ENCODE results near the gene C17orf58. TPM values are rescaled to one million over a fixed set of nuclear protein-coding genes. Genes with fewer than 3 reads are reported as not detected.
"Not testable (repeated sequence)": the region's sequence is repeated elsewhere in the genome, so short reads cannot be mapped to it uniquely, and the experiment has no call there.

C17orf58 gene
- total and polyA plus RNA-seq, 3 experiments from 2014 or later: 2.2 to 45.8 (median 45.7) TPM

- CTCF ChIA-PET: no interaction called here
- H3K27me3 ChIP-seq (ENCODE audit: insufficient read depth, low read length, poor library complexity, severe bottlenecking): no peaks in the 10 kb centered on the region
- no peaks in the 10 kb centered on the region for H3K9me3 ChIP-seq (ENCODE audit: low read length)
- no peak for DNase-seq
- H3K36me3 Mint-ChIP-seq: peaks cover 0 to 59% (median 8%) of the 10 kb centered on the region in 3 donors
- no peaks in the 10 kb centered on the region for H3K27me3 Mint-ChIP-seq
- H3K4me1 Mint-ChIP-seq: no peaks in the 10 kb centered on the region
- no peaks in the 10 kb centered on the region for H3K4me1 ChIP-seq (ENCODE audit: insufficient read depth, low read length)
- POLR2A ChIA-PET: no interaction called here
- H3K36me3 ChIP-seq (ENCODE audit: insufficient read depth, low read length): peaks cover 17% of the 10 kb centered on the region
- no peaks in the 10 kb centered on the region for H3K9me3 Mint-ChIP-seq
- H3K27ac ChIP-seq (ENCODE audit: low read depth, low read length): no peak overlapping the region
- H3K4me3 Mint-ChIP-seq: no peak overlapping the region
- H3K27ac Mint-ChIP-seq: no peak overlapping the region
- no peak overlapping the region for H3K4me3 ChIP-seq (ENCODE audit: low read length)
Observed at GRCh38 chr17:67974185-67974584, 22.1 kb downstream of the C17orf58 start.

- no peaks in the 10 kb centered on the region for H3K4me1 ChIP-seq (ENCODE audit: insufficient read depth, low read length)
- Mint-ChIP-seq H3K36me3 (peaks cover 4 to 58% (median 9%) of the 10 kb centered on the region in 3 donors), H3K27me3 (no peaks in the 10 kb centered on the region), H3K9me3 (no peaks in the 10 kb centered on the region), H3K4me1 (no peaks in the 10 kb centered on the region), H3K27ac (no peak overlapping the region), H3K4me3 (no peak overlapping the region)
- ChIA-PET POLR2A (no interaction called here), CTCF (no interaction called here)
- no peak overlapping the region for H3K27ac ChIP-seq (ENCODE audit: low read depth, low read length)
- no peak for DNase-seq
- H3K27me3 ChIP-seq (ENCODE audit: insufficient read depth, low read length, poor library complexity, severe bottlenecking): no peaks in the 10 kb centered on the region
- peaks cover 19% of the 10 kb centered on the region for H3K36me3 ChIP-seq (ENCODE audit: insufficient read depth, low read length)
- H3K4me3 ChIP-seq (ENCODE audit: low read length): no peak overlapping the region
- no peaks in the 10 kb centered on the region for H3K9me3 ChIP-seq (ENCODE audit: low read length)
Observed at GRCh38 chr17:67970783-67971182, 25.5 kb downstream of the C17orf58 start.

- H3K4me1 ChIP-seq (ENCODE audit: insufficient read depth, low read length); H3K4me3 ChIP-seq (ENCODE audit: low read length); H3K9me3 ChIP-seq (ENCODE audit: low read length); H3K9me3 Mint-ChIP-seq; H3K4me3 Mint-ChIP-seq; H3K27me3 Mint-ChIP-seq; H3K27ac ChIP-seq (ENCODE audit: low read depth, low read length); H3K27me3 ChIP-seq (ENCODE audit: insufficient read depth, low read length, poor library complexity, severe bottlenecking); POLR2A ChIA-PET; H3K4me1 Mint-ChIP-seq: not testable (repeated sequence)
- peaks cover 22% of the 10 kb centered on the region for H3K36me3 ChIP-seq (ENCODE audit: insufficient read depth, low read length)
- DNase-seq: peak; percentile 47 to 71 (median 57)
- Mint-ChIP-seq H3K27ac (peak overlapping the region in 5 of 8 donors; percentile 5 to 75 (median 13)), H3K36me3 (peaks cover 11 to 73% (median 16%) of the 10 kb centered on the region in 3 donors)
- CTCF ChIA-PET: interaction anchor here (0.7 to 1.5 kb wide), 2 partner anchors 16 to 49 kb away, joined by 3 to 4 read pairs; no protein-coding TSS in a partner anchor
Observed at GRCh38 chr17:67963145-67963572, 33.1 kb downstream of the C17orf58 start.

GRCh38 chr17:67962156-67962555 lies 34.1 kb downstream of the C17orf58 start:
- H3K36me3 ChIP-seq (ENCODE audit: insufficient read depth, low read length): peaks cover 22% of the 10 kb centered on the region
- H3K4me1 Mint-ChIP-seq; H3K27ac ChIP-seq (ENCODE audit: low read depth, low read length); H3K9me3 Mint-ChIP-seq; H3K4me1 ChIP-seq (ENCODE audit: insufficient read depth, low read length); H3K27me3 Mint-ChIP-seq; H3K27me3 ChIP-seq (ENCODE audit: insufficient read depth, low read length, poor library complexity, severe bottlenecking); POLR2A ChIA-PET; H3K4me3 ChIP-seq (ENCODE audit: low read length); DNase-seq; H3K9me3 ChIP-seq (ENCODE audit: low read length); H3K4me3 Mint-ChIP-seq: not testable (repeated sequence)
- H3K27ac Mint-ChIP-seq: peak overlapping the region in 1 of 8 donors; percentile 58
- CTCF ChIA-PET: interaction anchor here (1.1 kb wide), 1 partner anchor 498 kb away, joined by 4 read pairs; no protein-coding TSS in a partner anchor
- H3K36me3 Mint-ChIP-seq: peaks cover 11 to 70% (median 16%) of the 10 kb centered on the region in 3 donors

GRCh38 chr17:67960276-67960675 lies 36.0 kb downstream of the C17orf58 start:
- peak overlapping the region in 1 of 8 donors; percentile 67 for H3K27ac Mint-ChIP-seq
- CTCF ChIA-PET: interaction anchor here (1.3 kb wide), 1 partner anchor 14 kb away, joined by 3 read pairs; no protein-coding TSS in a partner anchor

GRCh38 chr17:67959510-67959909 lies 36.8 kb downstream of the C17orf58 start:
- Histone ChIP-seq H3K9me3 (ENCODE audit: low read length) (no peaks in the 10 kb centered on the region), H3K4me3 (ENCODE audit: low read length) (no peak overlapping the region), H3K27ac (ENCODE audit: low read depth, low read length) (no peak overlapping the region), H3K27me3 (ENCODE audit: insufficient read depth, low read length, poor library complexity, severe bottlenecking) (no peaks in the 10 kb centered on the region), H3K4me1 (ENCODE audit: insufficient read depth, low read length) (no peaks in the 10 kb centered on the region), H3K36me3 (ENCODE audit: insufficient read depth, low read length) (peaks cover 9% of the 10 kb centered on the region)
- ChIA-PET POLR2A (interaction anchor here (0.9 to 1.0 kb wide), 2 partner anchors 17 to 35 kb away, joined by 3 read pairs; no protein-coding TSS in a partner anchor), CTCF (interaction anchor here (1.0 to 1.3 kb wide), 3 partner anchors 13 to 76 kb away, joined by 3 to 4 read pairs (median 3); partner anchors contain the start of gene KPNA2)
- Mint-ChIP-seq H3K9me3 (no peaks in the 10 kb centered on the region), H3K4me3 (no peak overlapping the region), H3K27me3 (peaks cover 0 to 1% of the 10 kb centered on the region in 2 donors), H3K27ac (peak overlapping the region in 5 of 8 donors; percentile 17 to 81 (median 71)), H3K4me1 (peaks cover 4 to 5% (median 4%) of the 10 kb centered on the region in 3 donors), H3K36me3 (peaks cover 7 to 62% (median 9%) of the 10 kb centered on the region in 3 donors)
- DNase-seq: no peak

More at GRCh38 chr17:67960276-67960675, 36.0 kb downstream of the C17orf58 start:
- not testable (repeated sequence) for H3K4me3 ChIP-seq (ENCODE audit: low read length); H3K4me1 ChIP-seq (ENCODE audit: insufficient read depth, low read length); H3K4me3 Mint-ChIP-seq; H3K9me3 Mint-ChIP-seq; H3K9me3 ChIP-seq (ENCODE audit: low read length); DNase-seq; H3K27ac ChIP-seq (ENCODE audit: low read depth, low read length); H3K27me3 Mint-ChIP-seq; H3K27me3 ChIP-seq (ENCODE audit: insufficient read depth, low read length, poor library complexity, severe bottlenecking); H3K4me1 Mint-ChIP-seq
- H3K36me3 Mint-ChIP-seq: peaks cover 7 to 61% (median 10%) of the 10 kb centered on the region in 3 donors
- POLR2A ChIA-PET: interaction anchor here (1.0 kb wide), 1 partner anchor 34 kb away, joined by 3 read pairs; no protein-coding TSS in a partner anchor
- H3K36me3 ChIP-seq (ENCODE audit: insufficient read depth, low read length): peaks cover 11% of the 10 kb centered on the region

- CTCF ChIA-PET: no interaction called here
Observed at GRCh38 chr17:67950945-67951344, 45.3 kb downstream of the C17orf58 start.

GRCh38 chr17:67947325-67947813 lies 48.9 kb downstream of the C17orf58 start:
- no peak overlapping the region for H3K4me3 Mint-ChIP-seq
- CTCF ChIA-PET: interaction anchor here (1.2 to 1.6 kb wide), 3 partner anchors 12 to 17 kb away, joined by 3 read pairs; no protein-coding TSS in a partner anchor
- peak overlapping the region in 1 of 8 donors; percentile 9 for H3K27ac Mint-ChIP-seq

More at GRCh38 chr17:67950945-67951344, 45.3 kb downstream of the C17orf58 start:
- Histone ChIP-seq H3K27me3 (ENCODE audit: insufficient read depth, low read length, poor library complexity, severe bottlenecking) (no peaks in the 10 kb centered on the region), H3K36me3 (ENCODE audit: insufficient read depth, low read length) (peaks cover 33% of the 10 kb centered on the region), H3K27ac (ENCODE audit: low read depth, low read length) (no peak overlapping the region), H3K9me3 (ENCODE audit: low read length) (no peaks in the 10 kb centered on the region), H3K4me1 (ENCODE audit: insufficient read depth, low read length) (no peaks in the 10 kb centered on the region), H3K4me3 (ENCODE audit: low read length) (no peak overlapping the region)
- Mint-ChIP-seq H3K4me3 (no peak overlapping the region), H3K36me3 (peaks cover 4 to 75% (median 10%) of the 10 kb centered on the region in 3 donors), H3K4me1 (no peaks in the 10 kb centered on the region), H3K27me3 (no peaks in the 10 kb centered on the region), H3K9me3 (no peaks in the 10 kb centered on the region), H3K27ac (peak overlapping the region in 1 of 8 donors; percentile 17)
- no peak for DNase-seq
- POLR2A ChIA-PET: no interaction called here

More at GRCh38 chr17:67947325-67947813, 48.9 kb downstream of the C17orf58 start:
- no peaks in the 10 kb centered on the region for H3K9me3 Mint-ChIP-seq
- H3K4me1 Mint-ChIP-seq: no peaks in the 10 kb centered on the region
- no peak overlapping the region for H3K27ac ChIP-seq (ENCODE audit: low read depth, low read length)
- no peak for DNase-seq
- H3K36me3 ChIP-seq (ENCODE audit: insufficient read depth, low read length): peaks cover 62% of the 10 kb centered on the region
- POLR2A ChIA-PET: no interaction called here
- H3K4me3 ChIP-seq (ENCODE audit: low read length): no peak overlapping the region
- H3K4me1 ChIP-seq (ENCODE audit: insufficient read depth, low read length): no peaks in the 10 kb centered on the region
- no peaks in the 10 kb centered on the region for H3K9me3 ChIP-seq (ENCODE audit: low read length)
- no peaks in the 10 kb centered on the region for H3K27me3 Mint-ChIP-seq
- no peaks in the 10 kb centered on the region for H3K27me3 ChIP-seq (ENCODE audit: insufficient read depth, low read length, poor library complexity, severe bottlenecking)
- H3K36me3 Mint-ChIP-seq: peaks cover 16 to 87% (median 22%) of the 10 kb centered on the region in 3 donors

Data from CD8-positive, alpha-beta memory T cell (primary cell).